HepG2 (cell line): ENCODE data around the gene ABHD4. TPM values are rescaled to one million over a fixed set of nuclear protein-coding genes. Genes with fewer than 3 reads are reported as not detected.

Source experiments
- ATAC-seq: fragments of 200-7000 bp; cut with Tn5 transposase; 3 replicates; pipeline ENCODE4 v1.9.1; 2020; ENCODE audit warnings: mild to moderate bottlenecking, moderate library complexity
- BruUV-seq: library from RNA; stranded (reverse); fragments of 400-500 nt; replicated peaks from 2 replicates; lab custom pipeline; 2021; lab: Mats Ljungman, UMichigan
- CTCF ChIA-PET: fragments of 300-600 bp; formaldehyde crosslinking; extraction: SDS; loops from one replicate; lab custom pipeline; 2021; ENCODE audit warnings: low total read pairs, inconsistent platforms, low intra/inter-chr PET ratio; lab: Yijun Ruan, JAX
- POLR2A ChIA-PET: fragments of 350-600 bp; sonication (Branson Sonifier 250); formaldehyde crosslinking; loops from one replicate; lab custom pipeline; 2020; ENCODE audit warnings: antibody characterized with exemption, inconsistent platforms; lab: Yijun Ruan, JAX
- DNase-seq: peaks from one replicate; pipeline ENCODE4 v3.0.0-alpha.2; 2015; ENCODE audit warnings: low spot score
- FAIRE-seq: peaks from 3 replicates; lab custom pipeline; 2011; peaks lifted over from hg19 to GRCh38; lab: Jason Lieb, UNC
- H2AFZ ChIP-seq: one replicate; pipeline ENCODE4 v1.6.1; 2011; ENCODE audit warnings: low read length, inconsistent platforms
- H3K27ac ChIP-seq: fragments of 300-600 bp; 3 replicates; pipeline ENCODE4 v1.8.0; 2011; ENCODE audit warnings: mixed run types, mild to moderate bottlenecking, mixed read lengths, low read length, inconsistent platforms; ENCODE audit not compliant: insufficient read depth; ENCODE audit errors: extremely low read length
- H3K27me3 ChIP-seq, 2 experiments: fragments of 200-600 bp in 1 of 2; 2 replicates in 1 of 2; 3 replicates in 1 of 2; pipeline versions ENCODE4 v1.6.0 to v1.8.0; 2011; ENCODE audit warnings: low read length in 2 of 2, mild to moderate bottlenecking in 2 of 2, moderate library complexity in 2 of 2, inconsistent platforms in 1 of 2; ENCODE audit not compliant: insufficient read depth in 2 of 2, control insufficient read depth in 1 of 2
- H3K36me3 ChIP-seq, 2 experiments: fragments of 200-600 bp in 1 of 2; replicated peaks in 1 of 2; 2 replicates in 1 of 2; 3 replicates in 1 of 2; pipeline versions ENCODE4 v1.5.1 to v1.8.0; 2011; ENCODE audit warnings: low read length in 2 of 2, inconsistent platforms in 1 of 2; ENCODE audit not compliant: insufficient read depth in 2 of 2, control insufficient read depth in 1 of 2
- H3K4me1 ChIP-seq: 2 replicates; pipeline ENCODE4 v1.5.1; 2012; ENCODE audit warnings: low read length, inconsistent platforms; ENCODE audit not compliant: insufficient read depth
- H3K4me2 ChIP-seq: 2 replicates; pipeline ENCODE4 v1.6.0; 2011; ENCODE audit warnings: low read depth, low read length, inconsistent platforms
- H3K4me3 ChIP-seq, 3 experiments: fragments of 200-600 bp in 1 of 3; sonication (generic), shearing (Covaris generic) in 1 of 3; replicated peaks in 1 of 3; 2 replicates each; pipeline ENCODE4 v1.5.1; 2011 to 2016; ENCODE audit warnings: low read length in 3 of 3, inconsistent platforms in 2 of 3, low read depth in 2 of 3, mild to moderate bottlenecking in 2 of 3, control low read depth in 1 of 3, mixed read lengths in 1 of 3; ENCODE audit not compliant: insufficient read depth in 1 of 3
- H3K79me2 ChIP-seq: one replicate; pipeline ENCODE4 v1.6.1; 2011; ENCODE audit warnings: low read length, inconsistent platforms; ENCODE audit not compliant: insufficient read depth
- H3K9ac ChIP-seq: 2 replicates; pipeline ENCODE4 v1.6.0; 2011; ENCODE audit warnings: mild to moderate bottlenecking, low read depth, low read length, inconsistent platforms; ENCODE audit not compliant: insufficient read depth
- H3K9me3 ChIP-seq: 2 replicates; pipeline ENCODE4 v1.5.1; 2012; ENCODE audit warnings: mild to moderate bottlenecking, low read length
- H4K20me1 ChIP-seq: 2 replicates; pipeline ENCODE4 v1.6.0; 2011; ENCODE audit warnings: inconsistent platforms, mild to moderate bottlenecking, low read length, moderate library complexity; ENCODE audit not compliant: insufficient read depth
- CBX1 ChIP-seq: IDR thresholded peaks from one replicate; pipeline ENCODE4 v1.6.1; 2016; ENCODE audit warnings: antibody characterized with exemption, low read depth
- DPF2 ChIP-seq: sonication (generic); formaldehyde crosslinking; IDR thresholded peaks from 2 replicates; pipeline ENCODE4 v1.4.0; 2020; ENCODE audit warnings: mild to moderate bottlenecking, low read depth, missing genetic modification reagents, borderline replicate concordance
- ELF3 ChIP-seq: IDR thresholded peaks from 2 replicates; pipeline ENCODE4 v1.6.1; 2016; ENCODE audit warnings: missing genetic modification reagents, missing compliant biosample characterization
- HDAC2 ChIP-seq: sonication (generic); formaldehyde crosslinking; IDR thresholded peaks from 2 replicates; pipeline ENCODE4 v1.4.0; 2020; ENCODE audit warnings: missing genetic modification reagents
- HOXA5 ChIP-seq: sonication (generic); formaldehyde crosslinking; IDR thresholded peaks from 2 replicates; pipeline ENCODE4 v1.4.0; 2020; ENCODE audit warnings: missing genetic modification reagents
- MEF2D ChIP-seq: sonication (generic); formaldehyde crosslinking; IDR thresholded peaks from 2 replicates; pipeline ENCODE4 v1.5.1; 2020; ENCODE audit warnings: mild to moderate bottlenecking, missing genetic modification reagents
- MZF1 ChIP-seq: sonication (generic); formaldehyde crosslinking; IDR thresholded peaks from 2 replicates; pipeline ENCODE4 v1.8.1; 2023; ENCODE audit warnings: mild to moderate bottlenecking, missing genetic modification reagents, borderline replicate concordance
- NFKB2 ChIP-seq: sonication (generic); formaldehyde crosslinking; IDR thresholded peaks from 2 replicates; pipeline ENCODE4 v1.4.0; 2020; ENCODE audit warnings: missing genetic modification reagents, borderline replicate concordance
- SUZ12 ChIP-seq: fragments of 150-350 bp; IDR thresholded peaks from 2 replicates; pipeline ENCODE4 v1.6.1; 2014; ENCODE audit warnings: low read depth, low read length
- WIZ ChIP-seq: sonication (generic); formaldehyde crosslinking; IDR thresholded peaks from 2 replicates; pipeline ENCODE4 v1.5.1; 2020; ENCODE audit warnings: mild to moderate bottlenecking, missing genetic modification reagents
- ZNF431 ChIP-seq: sonication (generic); formaldehyde crosslinking; IDR thresholded peaks from 2 replicates; pipeline ENCODE4 v1.9.0; 2022; ENCODE audit warnings: missing genetic modification reagents, low read depth, mild to moderate bottlenecking, borderline replicate concordance
- ZNF441 ChIP-seq: sonication (generic); formaldehyde crosslinking; IDR thresholded peaks from 2 replicates; pipeline ENCODE4 v1.7.0; 2021; ENCODE audit warnings: missing genetic modification reagents, borderline replicate concordance
- ZNF549 ChIP-seq: sonication (generic); formaldehyde crosslinking; IDR thresholded peaks from 2 replicates; pipeline ENCODE4 v1.5.0; 2020; ENCODE audit warnings: missing genetic modification reagents
- WGBS: methylation state at CpG from one replicate; pipeline ENCODE4 v1.1.6; 2017; ENCODE audit warnings: low lambda C conversion rate; 5-methylcytosine and 5-hydroxymethylcytosine counted together
- in situ Hi-C: cut with HindIII; loops from 2 replicates; pipeline ENCODE4 v1.10.0; 2017; ENCODE audit warnings: low pct_unique_long_range_greater_than_20kb; ENCODE audit not compliant: extremely low pct_ligation_motif_present
- intact Hi-C: fragments of 100-400 bp; cut with micrococcal nuclease; formaldehyde crosslinking; loops from one replicate; pipeline ENCODE4 v1.10.0; 2022; ENCODE audit not compliant: unreplicated experiment
- polyA plus RNA-seq, 8 experiments: library from polyadenylated mRNA; depleted of rRNA in 3 of 8; stranded (reverse) in 7 of 8; unstranded in 1 of 8; fragments of >200 nt; fragmentation: Illumina TruSeq in 4 of 8; extraction: Trizol in 4 of 8; gene quantifications; 2 replicates each; pipeline versions ENCODE4 v1.2.1 to v1.2.3, GENCODE V29; 2011 to 2016; ENCODE audit warnings: low read depth in 4 of 8, missing spikeins in 1 of 8, mixed read lengths in 1 of 8; ENCODE audit not compliant: insufficient read depth in 1 of 8
- total RNA-seq, 5 experiments: library from RNA; depleted of rRNA; stranded (reverse); fragments of >200 nt; fragmentation: Illumina TruSeq; extraction: Trizol; gene quantifications; 2 replicates each; pipeline ENCODE4 v1.2.3, GENCODE V29; 2016; ENCODE audit warnings: low read depth in 1 of 5
- TF ChIP-seq, protein P1 (sequence below): sonication (generic); formaldehyde crosslinking; conservative IDR thresholded peaks from 2 replicates; pipeline ENCODE4 v1.4.0; 2020; ENCODE audit warnings: mild to moderate bottlenecking, missing genetic modification reagents, moderate library complexity
- TF ChIP-seq, protein P2 (sequence below): sonication (generic); formaldehyde crosslinking; IDR thresholded peaks from 2 replicates; pipeline ENCODE4 v1.8.0; 2023; ENCODE audit warnings: mild to moderate bottlenecking, missing genetic modification reagents
- TF ChIP-seq, protein P3 (sequence below): sonication (generic); formaldehyde crosslinking; IDR thresholded peaks from 2 replicates; pipeline ENCODE4 v1.8.0; 2022; ENCODE audit warnings: mild to moderate bottlenecking, missing genetic modification reagents, borderline replicate concordance
- TF ChIP-seq, protein P4 (sequence below), 2 experiments: fragments of 450-650 bp in 1 of 2; sonication (generic) in 1 of 2; formaldehyde crosslinking; IDR thresholded peaks; 2 replicates each; pipeline versions ENCODE4 v1.5.0 to v1.8.0; 2020 to 2022; ENCODE audit warnings: mild to moderate bottlenecking in 1 of 2, missing genetic modification reagents in 1 of 2

Gene ABHD4
- total and polyA plus RNA-seq, 2 of the 13 experiments (the other 11 are each of a cell fraction or from before 2014, with no cell fraction given), result 16.1 to 47.5 TPM

DNA sequence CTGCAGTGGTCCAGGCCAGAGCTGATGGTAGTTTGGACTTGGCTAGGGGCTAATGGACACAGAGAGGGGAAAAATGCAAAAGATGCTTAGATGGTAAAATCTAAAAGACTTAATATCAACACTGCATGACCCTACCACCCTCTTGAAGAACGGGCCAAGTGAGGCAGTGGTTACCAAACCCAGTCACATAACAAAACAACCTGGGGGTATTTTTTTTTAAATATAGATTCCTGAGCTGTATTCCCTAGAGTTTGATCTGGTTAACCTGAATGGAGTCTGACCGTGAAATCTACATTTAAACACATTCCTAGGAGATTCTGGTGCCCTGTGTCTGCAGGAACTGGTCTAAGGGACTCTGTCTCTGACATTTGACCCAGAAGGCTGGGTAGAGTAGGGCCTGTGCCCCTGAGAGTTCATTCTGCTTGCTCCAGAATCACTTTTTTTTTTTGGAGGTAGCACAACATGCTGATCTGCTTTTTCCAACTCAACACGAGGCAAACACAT is 15.7 kb downstream of the ABHD4 start:
- in situ Hi-C loops, result no loop called here
- WGBS, result 49% methylated on average over 3 of the region's 3 CpGs
- H3K9ac ChIP-seq, result no peak overlapping the region
- no peak for FAIRE-seq
- ChIA-PET POLR2A (interaction anchor here (1.3 kb wide), 1 partner anchor 24 kb away, joined by 7 read pairs; the partner anchor contains the start of gene DAD1), CTCF (interaction anchor here (1.1 kb wide), 1 partner anchor 43 kb away, joined by 3 read pairs; no protein-coding TSS in a partner anchor)
- no peaks in the 10 kb centered on the region for H3K27me3 ChIP-seq
- intact Hi-C loops, result loop anchor here (2.0 kb wide), 1 partner anchor 15 kb away; the partner anchor contains the start of gene ABHD4
- H3K4me1 ChIP-seq, result peaks cover 14% of the 10 kb centered on the region
- peaks cover 13 to 21% of the 10 kb centered on the region in 2 experiments; a peak in 4 of 5 replicates for H3K36me3 ChIP-seq
- H3K4me3 ChIP-seq, result no peak overlapping the region
- BruUV-seq, result no TSS peak
- ATAC-seq, result peak; percentile 48
- H3K79me2 ChIP-seq, result no peaks in the 10 kb centered on the region
- no peak overlapping the region for H3K27ac ChIP-seq
- H3K9me3 ChIP-seq, result no peaks in the 10 kb centered on the region
- H2AFZ ChIP-seq, result no peak overlapping the region
- H4K20me1 ChIP-seq, result no peaks in the 10 kb centered on the region
- H3K4me2 ChIP-seq, result peak overlapping the region; percentile 23; the same call in 1 of the 2 replicates
- DNase-seq, result no peak
- TF ChIP-seq HOXA5 (CRISPR knock-in tag) (no peak), HDAC2 (CRISPR knock-in tag) (no peak), ZNF549 (no peak), MZF1 (CRISPR knock-in tag) (no peak), MEF2D (0 out of 2 replicates have a peak, but pooled peaks have one; percentile 54), WIZ (CRISPR knock-in tag) (no peak), DPF2 (CRISPR knock-in tag) (no peak), SUZ12 (no peak), ZNF431 (CRISPR knock-in tag) (no peak), ELF3 (CRISPR knock-in tag) (no peak), CBX1 (no peak), NFKB2 (CRISPR knock-in tag) (no peak), ZNF441 (no peak)
- TF ChIP-seq, protein P1, sequence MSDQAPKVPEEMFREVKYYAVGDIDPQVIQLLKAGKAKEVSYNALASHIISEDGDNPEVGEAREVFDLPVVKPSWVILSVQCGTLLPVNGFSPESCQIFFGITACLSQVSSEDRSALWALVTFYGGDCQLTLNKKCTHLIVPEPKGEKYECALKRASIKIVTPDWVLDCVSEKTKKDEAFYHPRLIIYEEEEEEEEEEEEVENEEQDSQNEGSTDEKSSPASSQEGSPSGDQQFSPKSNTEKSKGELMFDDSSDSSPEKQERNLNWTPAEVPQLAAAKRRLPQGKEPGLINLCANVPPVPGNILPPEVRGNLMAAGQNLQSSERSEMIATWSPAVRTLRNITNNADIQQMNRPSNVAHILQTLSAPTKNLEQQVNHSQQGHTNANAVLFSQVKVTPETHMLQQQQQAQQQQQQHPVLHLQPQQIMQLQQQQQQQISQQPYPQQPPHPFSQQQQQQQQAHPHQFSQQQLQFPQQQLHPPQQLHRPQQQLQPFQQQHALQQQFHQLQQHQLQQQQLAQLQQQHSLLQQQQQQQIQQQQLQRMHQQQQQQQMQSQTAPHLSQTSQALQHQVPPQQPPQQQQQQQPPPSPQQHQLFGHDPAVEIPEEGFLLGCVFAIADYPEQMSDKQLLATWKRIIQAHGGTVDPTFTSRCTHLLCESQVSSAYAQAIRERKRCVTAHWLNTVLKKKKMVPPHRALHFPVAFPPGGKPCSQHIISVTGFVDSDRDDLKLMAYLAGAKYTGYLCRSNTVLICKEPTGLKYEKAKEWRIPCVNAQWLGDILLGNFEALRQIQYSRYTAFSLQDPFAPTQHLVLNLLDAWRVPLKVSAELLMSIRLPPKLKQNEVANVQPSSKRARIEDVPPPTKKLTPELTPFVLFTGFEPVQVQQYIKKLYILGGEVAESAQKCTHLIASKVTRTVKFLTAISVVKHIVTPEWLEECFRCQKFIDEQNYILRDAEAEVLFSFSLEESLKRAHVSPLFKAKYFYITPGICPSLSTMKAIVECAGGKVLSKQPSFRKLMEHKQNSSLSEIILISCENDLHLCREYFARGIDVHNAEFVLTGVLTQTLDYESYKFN (CRISPR knock-in tag), result no peak
- TF ChIP-seq, protein P2, sequence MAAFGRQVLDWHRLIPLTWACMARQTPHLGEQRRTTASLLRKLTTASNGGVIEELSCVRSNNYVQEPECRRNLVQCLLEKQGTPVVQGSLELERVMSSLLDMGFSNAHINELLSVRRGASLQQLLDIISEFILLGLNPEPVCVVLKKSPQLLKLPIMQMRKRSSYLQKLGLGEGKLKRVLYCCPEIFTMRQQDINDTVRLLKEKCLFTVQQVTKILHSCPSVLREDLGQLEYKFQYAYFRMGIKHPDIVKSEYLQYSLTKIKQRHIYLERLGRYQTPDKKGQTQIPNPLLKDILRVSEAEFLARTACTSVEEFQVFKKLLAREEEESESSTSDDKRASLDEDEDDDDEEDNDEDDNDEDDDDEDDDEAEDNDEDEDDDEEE (CRISPR knock-in tag), result peak; percentile 63; the same call in 1 of the 2 replicates
- TF ChIP-seq, protein P3, sequence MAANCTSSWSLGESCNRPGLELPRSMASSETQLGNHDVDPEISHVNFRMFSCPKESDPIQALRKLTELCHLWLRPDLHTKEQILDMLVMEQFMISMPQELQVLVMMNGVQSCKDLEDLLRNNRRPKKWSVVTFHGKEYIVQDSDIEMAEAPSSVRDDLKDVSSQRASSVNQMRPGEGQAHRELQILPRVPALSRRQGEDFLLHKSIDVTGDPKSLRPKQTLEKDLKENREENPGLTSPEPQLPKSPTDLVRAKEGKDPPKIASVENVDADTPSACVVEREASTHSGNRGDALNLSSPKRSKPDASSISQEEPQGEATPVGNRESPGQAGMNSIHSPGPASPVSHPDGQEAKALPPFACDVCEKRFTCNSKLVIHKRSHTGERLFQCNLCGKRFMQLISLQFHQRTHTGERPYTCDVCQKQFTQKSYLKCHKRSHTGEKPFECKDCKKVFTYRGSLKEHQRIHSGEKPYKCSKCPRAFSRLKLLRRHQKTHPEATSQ (CRISPR knock-in tag), result 0 out of 2 replicates have a peak, but pooled peaks have one; percentile 4
- TF ChIP-seq, protein P4, sequence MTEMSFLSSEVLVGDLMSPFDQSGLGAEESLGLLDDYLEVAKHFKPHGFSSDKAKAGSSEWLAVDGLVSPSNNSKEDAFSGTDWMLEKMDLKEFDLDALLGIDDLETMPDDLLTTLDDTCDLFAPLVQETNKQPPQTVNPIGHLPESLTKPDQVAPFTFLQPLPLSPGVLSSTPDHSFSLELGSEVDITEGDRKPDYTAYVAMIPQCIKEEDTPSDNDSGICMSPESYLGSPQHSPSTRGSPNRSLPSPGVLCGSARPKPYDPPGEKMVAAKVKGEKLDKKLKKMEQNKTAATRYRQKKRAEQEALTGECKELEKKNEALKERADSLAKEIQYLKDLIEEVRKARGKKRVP (CRISPR knock-in tag; IDR thresholded peaks at IDR 0.05), result no peak
